ENCODE measurements around the gene LGALS4.

Gene LGALS4

GRCh38 chr19:38851622-38852230 is 39.0 kb upstream of the LGALS4 start:
- Histone ChIP-seq H3K79me2 (ENCODE audit: insufficient read depth, low read length) (peaks cover 24% of the 10 kb centered on the region), H3K4me3 (ENCODE audit: low read depth, low read length, poor library complexity, severe bottlenecking) (peak overlapping the region; percentile 69), H3K27me3 (ENCODE audit: insufficient read depth, low read length) (no peaks in the 10 kb centered on the region), H3K4me2 (ENCODE audit: low read length) (peak overlapping the region; percentile 92), H2AFZ (ENCODE audit: low read length) (no peak overlapping the region), H4K20me1 (ENCODE audit: insufficient read depth, low read length) (no peaks in the 10 kb centered on the region), H3K9ac (ENCODE audit: low read length) (peak overlapping the region; percentile 86), H3K4me1 (ENCODE audit: insufficient read depth, low read length, severe bottlenecking) (peaks cover 38% of the 10 kb centered on the region), H3K9me3 (ENCODE audit: low read length) (no peaks in the 10 kb centered on the region), H3K27ac (ENCODE audit: low read depth, low read length, poor library complexity, severe bottlenecking) (peak overlapping the region; percentile 95), H3F3A (ENCODE audit: insufficient read depth, low read length) (peaks cover 2% of the 10 kb centered on the region; the same call in 1 of the 2 replicates), H3K36me3 (ENCODE audit: insufficient read depth, low read length) (peaks cover 24% of the 10 kb centered on the region), H3K9me2 (ENCODE audit: low read depth, low read length) (no peaks in the 10 kb centered on the region)
- TF ChIP-seq, protein P1, sequence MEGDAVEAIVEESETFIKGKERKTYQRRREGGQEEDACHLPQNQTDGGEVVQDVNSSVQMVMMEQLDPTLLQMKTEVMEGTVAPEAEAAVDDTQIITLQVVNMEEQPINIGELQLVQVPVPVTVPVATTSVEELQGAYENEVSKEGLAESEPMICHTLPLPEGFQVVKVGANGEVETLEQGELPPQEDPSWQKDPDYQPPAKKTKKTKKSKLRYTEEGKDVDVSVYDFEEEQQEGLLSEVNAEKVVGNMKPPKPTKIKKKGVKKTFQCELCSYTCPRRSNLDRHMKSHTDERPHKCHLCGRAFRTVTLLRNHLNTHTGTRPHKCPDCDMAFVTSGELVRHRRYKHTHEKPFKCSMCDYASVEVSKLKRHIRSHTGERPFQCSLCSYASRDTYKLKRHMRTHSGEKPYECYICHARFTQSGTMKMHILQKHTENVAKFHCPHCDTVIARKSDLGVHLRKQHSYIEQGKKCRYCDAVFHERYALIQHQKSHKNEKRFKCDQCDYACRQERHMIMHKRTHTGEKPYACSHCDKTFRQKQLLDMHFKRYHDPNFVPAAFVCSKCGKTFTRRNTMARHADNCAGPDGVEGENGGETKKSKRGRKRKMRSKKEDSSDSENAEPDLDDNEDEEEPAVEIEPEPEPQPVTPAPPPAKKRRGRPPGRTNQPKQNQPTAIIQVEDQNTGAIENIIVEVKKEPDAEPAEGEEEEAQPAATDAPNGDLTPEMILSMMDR (IDR thresholded peaks at IDR 0.05; ENCODE audit: low read length) = no peak
- TF ChIP-seq EZH2 (IDR thresholded peaks at IDR 0.05; ENCODE audit: borderline replicate concordance, low read length) = no peak

GRCh38 chr19:38850976-38851621 is 38.4 kb upstream of the LGALS4 start:
- peaks cover 30% of the 10 kb centered on the region for H3K36me3 ChIP-seq (ENCODE audit: insufficient read depth, low read length)
- peaks cover 24% of the 10 kb centered on the region for H3K79me2 ChIP-seq (ENCODE audit: insufficient read depth, low read length)

DNA sequence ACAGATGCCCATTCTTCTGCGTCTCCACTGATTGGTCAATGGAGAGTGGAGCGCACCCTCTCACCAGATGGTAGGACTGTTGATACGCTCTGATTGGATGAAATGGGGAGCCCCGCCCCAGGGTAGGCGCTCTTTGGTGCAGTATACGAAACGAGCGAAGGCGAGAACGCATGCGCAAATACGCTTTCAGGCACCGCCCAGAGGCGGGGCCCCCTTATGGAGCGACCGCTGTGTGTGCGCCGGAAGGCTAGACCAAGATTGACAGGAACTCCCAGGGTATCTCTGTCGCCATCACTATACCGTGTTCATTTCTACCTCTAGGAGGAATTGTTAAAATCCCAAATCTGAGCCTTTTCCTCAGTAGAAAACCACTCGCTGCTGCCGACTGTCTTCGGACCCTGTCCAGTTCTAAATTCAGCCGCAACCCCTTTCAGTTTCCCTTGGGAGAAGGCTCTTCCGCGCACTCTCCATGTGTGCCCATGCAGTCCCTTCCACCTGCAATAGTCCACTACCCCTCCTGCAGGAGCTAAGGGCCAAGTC is 37.8 kb upstream of the LGALS4 start:
- Histone ChIP-seq H3K9ac (ENCODE audit: low read length) (peak overlapping the region; percentile 84), H3K4me2 (ENCODE audit: low read length) (peak overlapping the region; percentile 90), H3K4me3 (ENCODE audit: low read depth, low read length, poor library complexity, severe bottlenecking) (peak overlapping the region; percentile 68), H3K27ac (ENCODE audit: low read depth, low read length, poor library complexity, severe bottlenecking) (peak overlapping the region; percentile 95), H3K79me2 (ENCODE audit: insufficient read depth, low read length) (peaks cover 24% of the 10 kb centered on the region), H3K9me2 (ENCODE audit: low read depth, low read length) (no peaks in the 10 kb centered on the region), H3K4me1 (ENCODE audit: insufficient read depth, low read length, severe bottlenecking) (peaks cover 34% of the 10 kb centered on the region), H3F3A (ENCODE audit: insufficient read depth, low read length) (no peaks in the 10 kb centered on the region), H3K27me3 (ENCODE audit: insufficient read depth, low read length) (no peaks in the 10 kb centered on the region), H2AFZ (ENCODE audit: low read length) (no peak overlapping the region), H3K9me3 (ENCODE audit: low read length) (no peaks in the 10 kb centered on the region), H4K20me1 (ENCODE audit: insufficient read depth, low read length) (no peaks in the 10 kb centered on the region), H3K36me3 (ENCODE audit: insufficient read depth, low read length) (peaks cover 36% of the 10 kb centered on the region)
- TF ChIP-seq EZH2 (IDR thresholded peaks at IDR 0.05; ENCODE audit: borderline replicate concordance, low read length) = no peak
- TF ChIP-seq, protein P1 (IDR thresholded peaks at IDR 0.05; ENCODE audit: low read length) = peak; percentile 17; the same call in 1 of the 2 replicates

More at GRCh38 chr19:38850976-38851621, 38.4 kb upstream of the LGALS4 start:
- no peaks in the 10 kb centered on the region for H3K9me3 ChIP-seq (ENCODE audit: low read length)
- peak overlapping the region; percentile 84 for H3K9ac ChIP-seq (ENCODE audit: low read length)
- H3K4me1 ChIP-seq (ENCODE audit: insufficient read depth, low read length, severe bottlenecking) = peaks cover 34% of the 10 kb centered on the region
- no peak overlapping the region for H2AFZ ChIP-seq (ENCODE audit: low read length)
- peak overlapping the region; percentile 68 for H3K4me3 ChIP-seq (ENCODE audit: low read depth, low read length, poor library complexity, severe bottlenecking)
- no peaks in the 10 kb centered on the region for H4K20me1 ChIP-seq (ENCODE audit: insufficient read depth, low read length)
- no peaks in the 10 kb centered on the region for H3K27me3 ChIP-seq (ENCODE audit: insufficient read depth, low read length)
- peak overlapping the region; percentile 95 for H3K27ac ChIP-seq (ENCODE audit: low read depth, low read length, poor library complexity, severe bottlenecking)
- peak overlapping the region; percentile 90 for H3K4me2 ChIP-seq (ENCODE audit: low read length)
- H3K9me2 ChIP-seq (ENCODE audit: low read depth, low read length) = no peaks in the 10 kb centered on the region
- no peak for TF ChIP-seq EZH2 (IDR thresholded peaks at IDR 0.05; ENCODE audit: borderline replicate concordance, low read length)
- TF ChIP-seq, protein P1 (IDR thresholded peaks at IDR 0.05; ENCODE audit: low read length) = no peak; the same call in 1 of the 2 replicates
- H3F3A ChIP-seq (ENCODE audit: insufficient read depth, low read length) = no peaks in the 10 kb centered on the region
